GM10266 (cell line): ENCODE measurements around the gene LUZP4.

Experiments
- DNase-seq: peaks from one replicate; pipeline ENCODE4 v3.0.0; 2012; ENCODE audit errors: extremely low spot score
- TF ChIP-seq, protein P1 (sequence below): IDR thresholded peaks from 2 replicates; pipeline ENCODE4 v1.5.1; 2012; ENCODE audit warnings: mild to moderate bottlenecking, low read depth; ENCODE audit not compliant: control insufficient read depth, insufficient read depth; ENCODE audit errors: missing control alignments

The LUZP4 gene

DNA sequence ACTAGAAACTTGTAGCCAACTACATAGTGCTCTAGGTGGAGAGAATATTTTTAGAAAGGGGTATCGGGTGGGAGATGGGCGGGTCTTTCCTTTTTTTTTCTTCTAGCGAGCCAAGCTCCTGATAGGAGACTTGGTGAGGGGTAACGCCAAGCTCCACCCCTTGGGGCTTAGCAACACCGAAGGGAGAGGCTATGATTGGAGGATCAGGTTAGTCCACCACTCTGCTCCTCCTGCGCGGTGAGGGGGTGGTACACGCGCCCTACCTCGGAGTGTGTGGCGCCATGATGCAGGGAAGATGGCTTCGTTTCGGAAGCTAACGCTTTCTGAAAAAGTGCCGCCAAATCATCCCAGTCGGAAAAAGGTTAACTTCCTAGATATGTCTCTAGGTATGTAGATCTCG, at the start of gene LUZP4:
LUZP4 (plus strand) TSS at position 251 of the 400 bp plus-strand sequence; CDS start at position 296, 45 bp downstream.
- TF ChIP-seq, protein P1, sequence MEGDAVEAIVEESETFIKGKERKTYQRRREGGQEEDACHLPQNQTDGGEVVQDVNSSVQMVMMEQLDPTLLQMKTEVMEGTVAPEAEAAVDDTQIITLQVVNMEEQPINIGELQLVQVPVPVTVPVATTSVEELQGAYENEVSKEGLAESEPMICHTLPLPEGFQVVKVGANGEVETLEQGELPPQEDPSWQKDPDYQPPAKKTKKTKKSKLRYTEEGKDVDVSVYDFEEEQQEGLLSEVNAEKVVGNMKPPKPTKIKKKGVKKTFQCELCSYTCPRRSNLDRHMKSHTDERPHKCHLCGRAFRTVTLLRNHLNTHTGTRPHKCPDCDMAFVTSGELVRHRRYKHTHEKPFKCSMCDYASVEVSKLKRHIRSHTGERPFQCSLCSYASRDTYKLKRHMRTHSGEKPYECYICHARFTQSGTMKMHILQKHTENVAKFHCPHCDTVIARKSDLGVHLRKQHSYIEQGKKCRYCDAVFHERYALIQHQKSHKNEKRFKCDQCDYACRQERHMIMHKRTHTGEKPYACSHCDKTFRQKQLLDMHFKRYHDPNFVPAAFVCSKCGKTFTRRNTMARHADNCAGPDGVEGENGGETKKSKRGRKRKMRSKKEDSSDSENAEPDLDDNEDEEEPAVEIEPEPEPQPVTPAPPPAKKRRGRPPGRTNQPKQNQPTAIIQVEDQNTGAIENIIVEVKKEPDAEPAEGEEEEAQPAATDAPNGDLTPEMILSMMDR, result no peak
- DNase-seq, result no peak

DNA sequence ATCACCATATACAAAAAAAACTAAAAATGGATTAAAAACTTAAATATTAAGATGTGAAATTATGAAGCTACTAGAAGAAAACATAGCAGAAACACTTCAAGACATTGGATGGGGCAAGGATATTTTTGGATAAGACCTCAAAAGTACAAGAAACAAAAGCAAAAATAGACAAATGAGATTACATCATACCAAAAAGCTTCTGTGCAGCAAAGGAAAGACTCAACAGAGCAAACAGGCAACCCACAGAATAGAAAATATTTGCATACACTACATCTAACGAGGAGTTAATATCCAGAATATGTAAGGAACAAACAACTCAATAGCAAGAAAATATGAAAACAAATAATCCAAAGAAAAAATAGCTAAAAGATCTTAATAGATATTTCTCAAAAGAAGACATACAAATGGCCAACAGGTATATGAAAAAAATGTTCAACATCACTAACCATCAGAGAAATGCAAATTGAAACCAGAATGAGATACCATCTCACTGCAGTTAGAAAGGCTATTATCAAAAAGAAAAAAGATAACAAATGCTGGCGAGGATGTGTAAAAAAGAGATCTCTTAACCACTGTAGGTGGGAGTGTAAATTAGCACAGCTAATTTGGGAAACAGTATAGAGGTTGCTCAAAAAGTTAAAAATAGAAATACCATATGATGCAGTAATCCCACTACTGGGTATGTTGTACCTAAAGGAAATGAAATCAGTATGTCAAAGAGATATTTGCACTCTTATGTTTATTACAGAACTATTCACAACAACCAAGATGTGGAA, 37.9 kb upstream of the LUZP4 start:
- DNase-seq, result no peak
- TF ChIP-seq, protein P1, result no peak

DNA sequence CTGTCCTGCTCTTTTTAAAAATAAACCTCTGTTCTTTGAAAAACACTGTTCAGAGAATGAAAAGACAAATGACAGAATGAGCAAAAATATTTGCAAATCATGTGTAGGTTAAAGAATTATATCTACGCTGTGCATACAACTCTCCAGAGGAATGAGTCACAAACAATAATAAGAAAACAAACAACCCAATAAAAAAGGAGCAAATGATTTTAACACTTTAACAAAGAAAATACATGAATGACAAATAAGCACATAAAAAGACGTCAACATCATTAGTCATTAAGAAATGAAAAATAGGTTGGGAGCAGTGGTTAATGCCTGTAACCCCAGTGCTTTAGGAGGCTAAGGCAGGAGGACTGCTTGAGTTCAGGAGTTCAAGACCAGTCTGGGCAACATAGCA, 34.5 kb upstream of the LUZP4 start:
- DNase-seq, result no peak
- TF ChIP-seq, protein P1, result no peak

- TF ChIP-seq, protein P1, result no peak
- no peak for DNase-seq
These were observed 31.8 kb upstream of the LUZP4 start for GRCh38 chrX:115257711-115258110.

GRCh38 chrX:115259238-115259875, 30.2 kb upstream of the LUZP4 start:
- DNase-seq, result no peak

DNA sequence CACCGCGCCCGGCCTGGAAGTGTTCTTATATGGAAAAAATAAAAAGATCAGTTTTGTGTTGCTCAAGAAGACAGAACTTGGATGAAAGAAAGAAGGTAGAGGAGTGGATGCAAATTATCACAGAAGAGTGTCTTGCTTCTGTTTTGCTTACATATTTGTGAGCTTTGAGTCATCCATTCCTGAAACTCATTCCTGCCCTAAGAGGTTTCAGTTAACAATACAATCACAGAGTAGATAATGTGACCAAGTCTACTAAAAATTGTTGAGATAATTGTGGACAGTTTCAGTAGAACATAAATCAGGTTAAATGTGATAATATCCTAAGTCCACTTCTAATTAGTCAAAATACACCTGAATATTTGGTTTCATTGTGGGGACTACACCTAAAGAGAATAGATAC, 29.2 kb upstream of the LUZP4 start:
- no peak for DNase-seq
- TF ChIP-seq, protein P1, result no peak

More at GRCh38 chrX:115259238-115259875, 30.2 kb upstream of the LUZP4 start:
- TF ChIP-seq, protein P1, result no peak

DNA sequence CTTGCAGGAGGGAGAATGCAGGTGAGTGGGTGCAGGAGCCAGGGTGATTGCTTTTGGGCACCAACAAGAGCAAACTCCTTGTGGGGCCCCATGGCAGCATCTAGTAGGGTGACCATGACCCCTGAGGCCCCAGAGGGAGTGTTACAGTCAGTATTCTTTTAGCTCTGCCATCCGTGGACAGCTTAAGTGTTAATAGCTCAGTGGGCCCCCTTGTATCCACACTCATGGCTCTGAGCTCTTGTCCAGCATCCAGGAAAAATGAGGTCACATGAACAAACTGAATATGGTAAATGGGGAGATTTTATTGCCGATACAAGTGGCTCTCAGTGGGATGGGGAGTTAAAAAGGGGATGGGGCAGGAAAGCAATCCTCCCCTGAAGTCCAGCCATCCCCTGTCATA, 28.4 kb upstream of the LUZP4 start:
- TF ChIP-seq, protein P1, result no peak
- DNase-seq, result no peak
